ENCODE data around the gene KPTN.

DNA sequence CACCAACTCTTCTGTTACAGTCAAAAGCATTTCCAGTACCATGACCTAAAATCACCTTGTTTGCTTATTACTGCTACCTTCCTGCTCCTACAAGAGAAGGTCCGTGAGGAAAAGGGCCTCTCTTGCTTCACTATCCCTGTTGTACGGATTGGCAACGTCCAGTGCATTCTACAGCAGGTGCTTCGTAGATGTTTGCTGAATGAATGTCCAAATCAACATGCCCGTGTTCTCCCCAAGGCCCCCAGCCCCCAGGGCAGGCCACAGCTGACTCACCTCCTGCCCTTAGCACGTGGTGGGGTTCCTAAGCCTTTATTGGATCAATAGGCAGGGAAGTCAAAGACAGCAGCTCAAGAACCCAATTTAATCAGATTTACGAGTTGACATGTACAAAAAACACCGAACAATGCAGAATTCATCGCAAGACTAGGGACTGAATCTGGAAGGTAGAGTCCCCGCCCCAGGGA is 36.4 kb upstream of the KPTN start:
- TF ChIP-seq, protein P1, sequence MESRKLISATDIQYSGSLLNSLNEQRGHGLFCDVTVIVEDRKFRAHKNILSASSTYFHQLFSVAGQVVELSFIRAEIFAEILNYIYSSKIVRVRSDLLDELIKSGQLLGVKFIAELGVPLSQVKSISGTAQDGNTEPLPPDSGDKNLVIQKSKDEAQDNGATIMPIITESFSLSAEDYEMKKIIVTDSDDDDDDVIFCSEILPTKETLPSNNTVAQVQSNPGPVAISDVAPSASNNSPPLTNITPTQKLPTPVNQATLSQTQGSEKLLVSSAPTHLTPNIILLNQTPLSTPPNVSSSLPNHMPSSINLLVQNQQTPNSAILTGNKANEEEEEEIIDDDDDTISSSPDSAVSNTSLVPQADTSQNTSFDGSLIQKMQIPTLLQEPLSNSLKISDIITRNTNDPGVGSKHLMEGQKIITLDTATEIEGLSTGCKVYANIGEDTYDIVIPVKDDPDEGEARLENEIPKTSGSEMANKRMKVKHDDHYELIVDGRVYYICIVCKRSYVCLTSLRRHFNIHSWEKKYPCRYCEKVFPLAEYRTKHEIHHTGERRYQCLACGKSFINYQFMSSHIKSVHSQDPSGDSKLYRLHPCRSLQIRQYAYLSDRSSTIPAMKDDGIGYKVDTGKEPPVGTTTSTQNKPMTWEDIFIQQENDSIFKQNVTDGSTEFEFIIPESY (CRISPR knock-in tag; IDR thresholded peaks at IDR 0.05): no peak
- TF ChIP-seq, protein P2, sequence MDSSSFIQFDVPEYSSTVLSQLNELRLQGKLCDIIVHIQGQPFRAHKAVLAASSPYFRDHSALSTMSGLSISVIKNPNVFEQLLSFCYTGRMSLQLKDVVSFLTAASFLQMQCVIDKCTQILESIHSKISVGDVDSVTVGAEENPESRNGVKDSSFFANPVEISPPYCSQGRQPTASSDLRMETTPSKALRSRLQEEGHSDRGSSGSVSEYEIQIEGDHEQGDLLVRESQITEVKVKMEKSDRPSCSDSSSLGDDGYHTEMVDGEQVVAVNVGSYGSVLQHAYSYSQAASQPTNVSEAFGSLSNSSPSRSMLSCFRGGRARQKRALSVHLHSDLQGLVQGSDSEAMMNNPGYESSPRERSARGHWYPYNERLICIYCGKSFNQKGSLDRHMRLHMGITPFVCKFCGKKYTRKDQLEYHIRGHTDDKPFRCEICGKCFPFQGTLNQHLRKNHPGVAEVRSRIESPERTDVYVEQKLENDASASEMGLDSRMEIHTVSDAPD (CRISPR knock-in tag; IDR thresholded peaks at IDR 0.05): no peak
- TF ChIP-seq ZNF143 (CRISPR knock-in tag; IDR thresholded peaks at IDR 0.05): no peak
